GM04503 (cell line): ENCODE measurements around the gene BMI1.

ENCODE experiments used
- DNase-seq: peaks from one replicate; pipeline ENCODE4 v3.0.0-alpha.2; 2012; ENCODE audit warnings: low read depth

BMI1 gene

DNA sequence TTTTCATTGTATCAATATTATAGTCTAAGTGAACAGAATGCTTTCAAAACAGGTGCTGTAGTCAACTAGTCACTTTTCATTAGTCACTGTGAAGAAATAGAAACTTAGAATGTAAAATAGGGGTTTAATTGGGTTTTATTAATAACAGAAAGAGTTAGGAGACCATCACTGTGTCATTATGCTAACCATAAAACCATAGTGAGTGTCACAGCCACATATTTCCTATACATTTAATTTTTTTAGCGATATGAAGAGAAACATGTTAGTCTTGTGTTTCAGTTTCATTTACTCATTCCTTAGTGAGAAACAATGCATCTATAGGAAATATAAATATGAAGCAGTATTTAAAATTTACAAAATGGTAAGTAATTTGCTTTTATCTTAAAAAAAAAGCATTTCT, 46.6 kb downstream of the BMI1 start:
- DNase-seq: no peak

DNA sequence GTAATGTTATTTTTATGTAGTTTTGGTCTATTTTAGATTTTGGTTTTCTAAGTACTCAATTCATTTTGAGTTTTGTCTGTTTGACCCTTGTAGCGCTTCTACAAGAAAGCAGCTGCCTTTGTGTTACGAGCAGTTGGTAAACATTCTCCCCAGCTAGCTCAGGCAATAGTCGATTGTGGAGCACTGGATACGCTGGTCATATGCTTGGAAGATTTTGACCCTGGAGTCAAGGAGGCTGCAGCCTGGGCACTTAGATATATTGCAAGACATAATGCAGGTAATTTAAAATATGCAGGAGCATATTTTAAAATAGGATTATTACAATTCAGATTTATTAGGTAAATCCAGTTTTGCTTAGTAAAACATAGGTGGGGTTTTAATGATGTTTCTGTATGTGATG, 47.5 kb downstream of the BMI1 start:
- no peak for DNase-seq

DNA sequence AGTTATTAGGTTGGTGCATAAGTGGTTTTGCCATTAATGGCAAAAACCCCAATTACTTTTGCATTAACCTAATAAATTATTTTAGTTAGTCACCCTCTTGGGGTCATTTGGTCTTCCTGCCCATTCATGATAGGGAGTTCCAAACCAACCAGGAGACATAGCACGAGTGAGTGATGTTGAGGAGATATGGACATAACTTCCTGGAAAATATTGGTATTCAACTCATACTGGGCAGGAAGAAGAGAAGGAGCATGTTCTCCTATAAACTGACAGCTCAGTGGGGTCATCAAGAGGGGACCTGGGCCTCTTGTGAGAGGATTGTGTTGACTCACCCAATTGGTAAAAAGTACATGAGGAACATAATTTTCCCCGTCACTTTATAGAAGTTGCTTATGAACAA, 48.1 kb downstream of the BMI1 start:
- DNase-seq: no peak

DNA sequence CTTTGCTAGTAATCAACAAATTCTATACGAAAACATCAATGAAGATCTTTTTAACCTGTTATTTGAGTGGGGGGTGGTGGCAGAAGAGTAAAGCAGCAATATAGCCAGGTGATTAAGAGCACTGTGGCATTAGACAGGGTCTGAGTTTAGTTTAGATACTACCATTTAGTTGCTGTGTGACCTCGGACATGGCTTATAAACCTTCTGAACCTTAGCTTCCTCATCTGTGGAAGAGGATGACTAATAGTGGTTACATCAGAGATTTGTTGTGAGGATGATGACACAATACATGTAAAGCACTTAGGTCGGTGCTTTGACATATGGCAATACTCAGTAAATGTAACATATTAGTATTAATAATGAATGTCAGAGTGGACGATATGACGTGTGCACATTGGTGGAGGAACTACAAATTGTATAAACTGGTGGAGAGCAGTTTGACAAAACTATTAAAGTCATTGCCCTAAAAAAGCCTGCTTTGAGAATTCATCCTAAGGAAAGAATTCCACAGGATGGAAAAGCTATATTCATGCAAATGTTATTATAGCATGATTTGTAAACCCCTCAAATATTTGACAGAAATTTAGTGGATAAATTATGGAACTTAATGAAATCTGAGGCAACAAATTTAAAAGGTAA, 48.7 kb downstream of the BMI1 start:
- no peak for DNase-seq

DNA sequence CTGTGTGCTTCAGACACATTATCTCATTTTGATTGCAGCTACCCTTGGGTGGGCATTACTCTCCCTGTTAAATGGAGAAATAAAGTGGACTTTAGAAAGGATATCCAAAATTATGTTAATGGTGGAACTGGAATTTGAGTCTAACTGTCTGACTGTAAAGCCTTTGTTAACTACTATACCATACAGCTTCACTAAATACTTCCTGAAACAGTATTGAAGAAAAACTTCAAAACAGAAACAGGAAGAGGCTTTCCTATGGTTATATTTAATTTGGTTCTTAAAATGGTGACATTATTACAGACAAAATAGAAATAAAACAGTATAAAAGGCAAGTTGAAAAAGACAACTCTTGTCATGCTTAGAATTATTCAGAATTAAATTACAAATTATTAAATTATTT, 49.4 kb downstream of the BMI1 start:
- DNase-seq: no peak

DNA sequence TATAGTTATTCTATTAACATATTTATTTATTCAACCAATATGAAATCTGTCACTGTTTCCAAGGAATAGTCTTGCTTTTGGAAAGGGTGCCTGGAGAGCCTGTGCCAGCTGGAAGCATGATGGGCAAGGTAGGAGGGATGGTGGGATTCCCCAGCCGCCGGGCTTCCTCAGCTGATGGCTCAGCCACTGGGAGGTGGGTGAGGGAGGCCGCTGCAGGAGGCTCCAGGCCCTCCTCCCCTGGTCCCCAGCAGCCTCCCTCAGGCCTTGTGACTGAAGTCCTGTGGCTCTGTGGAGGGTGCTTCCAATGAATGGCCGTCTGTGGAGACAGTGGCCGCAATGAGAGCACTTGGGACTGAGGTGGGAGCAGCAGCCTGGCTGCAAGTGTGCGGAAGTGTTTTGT, 51.4 kb downstream of the BMI1 start:
- DNase-seq: no peak

DNA sequence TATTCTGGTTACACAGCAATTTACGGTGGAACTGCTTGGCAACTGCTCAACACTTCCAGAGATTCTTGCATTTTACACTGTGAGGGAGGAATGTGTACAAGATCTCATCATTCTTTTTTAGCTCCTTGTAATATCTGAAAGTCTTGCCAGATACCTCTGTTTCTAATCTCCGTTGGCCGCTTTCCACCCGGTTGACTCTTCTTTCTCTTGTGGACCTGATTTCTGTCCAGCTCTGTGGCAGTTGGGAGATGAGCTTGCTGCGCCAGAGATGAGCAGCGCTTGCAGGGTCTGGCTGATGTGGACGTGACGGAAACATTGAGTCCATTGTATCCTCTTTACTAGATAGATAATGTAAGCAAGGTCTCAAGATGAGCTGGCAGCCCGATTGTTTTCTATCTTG, 52.0 kb downstream of the BMI1 start:
- DNase-seq: no peak

DNA sequence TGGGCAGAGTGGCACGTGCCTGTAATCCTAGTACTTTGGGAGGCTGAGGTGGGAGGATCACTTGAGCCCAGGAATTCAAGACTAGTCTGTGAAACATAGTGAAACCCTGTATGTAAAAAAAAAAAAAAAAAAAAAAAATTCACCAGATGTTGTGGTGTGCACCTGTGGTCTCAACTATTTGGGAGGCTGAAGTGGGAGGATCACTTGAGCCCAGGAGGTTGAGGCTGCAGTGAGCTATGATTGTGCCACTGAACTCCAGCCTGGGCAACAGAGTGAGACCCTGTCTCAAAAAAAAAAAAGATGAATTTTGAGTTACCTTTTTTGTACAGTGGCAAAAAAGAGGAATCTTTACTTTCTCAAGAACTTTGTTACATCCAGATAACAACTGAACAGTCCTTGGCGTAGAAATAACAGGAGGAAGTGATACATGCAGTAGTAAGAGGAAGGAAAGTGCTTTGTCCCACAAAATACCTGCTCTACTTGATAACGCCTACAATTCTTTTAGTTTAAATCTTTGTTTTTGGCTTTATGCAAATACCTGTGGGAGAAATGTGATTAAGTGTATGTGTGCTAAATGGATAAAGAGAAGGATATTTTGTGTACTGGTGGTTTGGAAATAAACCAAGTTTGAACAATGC, 53.7 kb downstream of the BMI1 start:
- no peak for DNase-seq

DNA sequence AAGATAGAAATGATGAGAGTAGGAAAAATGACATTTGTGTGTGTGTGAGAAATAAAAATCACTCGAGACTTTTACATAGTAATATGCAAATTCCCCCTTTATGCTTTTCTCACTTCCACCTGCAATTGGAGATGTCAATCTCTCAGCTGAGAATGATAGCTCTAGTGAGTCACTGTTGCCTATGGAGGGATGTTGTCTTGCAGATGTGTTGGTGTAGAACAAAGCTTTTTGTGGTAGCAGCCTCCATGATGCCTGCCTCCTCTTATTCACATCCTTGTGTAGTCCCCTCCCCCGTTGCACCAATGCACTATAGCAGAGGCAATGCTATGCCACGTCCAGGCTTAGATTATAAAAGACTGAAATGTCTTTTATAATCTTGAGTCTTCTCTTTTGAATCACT, 58.2 kb downstream of the BMI1 start:
- DNase-seq: no peak
